DMS79 (cell line): ENCODE results near the gene NEB.
"Not testable (repeated sequence)": the region's sequence is repeated elsewhere in the genome, so short reads cannot be mapped to it uniquely, and the experiment has no call there.

Experiments
- DNase-seq: peaks from one replicate; lab custom pipeline; 2025; lab: John Stamatoyannopoulos, UW

NEB gene

DNA sequence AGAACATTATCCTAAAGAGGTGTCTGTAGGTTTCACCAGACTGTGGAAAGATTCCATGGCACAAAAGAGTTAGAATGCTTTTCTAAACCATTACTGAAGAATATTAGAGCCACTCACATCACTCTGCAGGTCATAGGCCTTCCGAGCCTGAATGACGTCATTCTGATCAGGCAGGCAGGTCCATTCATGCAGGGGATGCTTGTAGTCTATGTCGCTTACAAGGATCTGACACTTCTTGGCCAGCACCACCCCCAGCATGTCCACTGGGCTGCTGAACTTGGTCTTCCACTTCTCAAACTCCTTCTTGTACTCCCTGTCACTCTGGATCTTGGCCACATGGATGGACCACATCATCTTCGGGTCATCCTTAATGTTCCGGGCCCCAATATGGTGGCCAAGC is 120.1 kb downstream of the NEB start:
- no peak for DNase-seq

- DNase-seq, result no peak
Measured at GRCh38 chr2:151611351-151611750, 122.9 kb downstream of the NEB start.

DNA sequence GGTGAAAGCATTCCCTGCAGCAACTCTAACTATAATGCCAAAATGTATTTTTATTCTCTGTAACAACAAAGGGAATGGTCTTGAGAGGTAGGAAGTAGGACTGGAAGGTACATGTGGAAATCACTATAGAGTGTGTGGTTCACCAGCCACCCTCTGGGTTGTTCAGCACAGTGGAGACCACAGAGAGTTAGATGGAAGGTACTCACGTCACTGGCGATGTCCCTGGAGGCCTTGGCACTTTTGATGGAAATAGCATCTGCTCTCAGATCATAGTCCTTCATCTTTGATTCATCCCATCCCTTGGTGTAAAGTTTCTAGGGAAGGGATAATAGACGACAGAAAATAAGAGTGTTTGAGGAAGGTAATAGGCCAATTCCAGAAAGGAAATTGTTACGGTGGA is 124.0 kb downstream of the NEB start:
- DNase-seq, result no peak

GRCh38 chr2:151609705-151610104 is 124.6 kb downstream of the NEB start:
- DNase-seq, result no peak

DNA sequence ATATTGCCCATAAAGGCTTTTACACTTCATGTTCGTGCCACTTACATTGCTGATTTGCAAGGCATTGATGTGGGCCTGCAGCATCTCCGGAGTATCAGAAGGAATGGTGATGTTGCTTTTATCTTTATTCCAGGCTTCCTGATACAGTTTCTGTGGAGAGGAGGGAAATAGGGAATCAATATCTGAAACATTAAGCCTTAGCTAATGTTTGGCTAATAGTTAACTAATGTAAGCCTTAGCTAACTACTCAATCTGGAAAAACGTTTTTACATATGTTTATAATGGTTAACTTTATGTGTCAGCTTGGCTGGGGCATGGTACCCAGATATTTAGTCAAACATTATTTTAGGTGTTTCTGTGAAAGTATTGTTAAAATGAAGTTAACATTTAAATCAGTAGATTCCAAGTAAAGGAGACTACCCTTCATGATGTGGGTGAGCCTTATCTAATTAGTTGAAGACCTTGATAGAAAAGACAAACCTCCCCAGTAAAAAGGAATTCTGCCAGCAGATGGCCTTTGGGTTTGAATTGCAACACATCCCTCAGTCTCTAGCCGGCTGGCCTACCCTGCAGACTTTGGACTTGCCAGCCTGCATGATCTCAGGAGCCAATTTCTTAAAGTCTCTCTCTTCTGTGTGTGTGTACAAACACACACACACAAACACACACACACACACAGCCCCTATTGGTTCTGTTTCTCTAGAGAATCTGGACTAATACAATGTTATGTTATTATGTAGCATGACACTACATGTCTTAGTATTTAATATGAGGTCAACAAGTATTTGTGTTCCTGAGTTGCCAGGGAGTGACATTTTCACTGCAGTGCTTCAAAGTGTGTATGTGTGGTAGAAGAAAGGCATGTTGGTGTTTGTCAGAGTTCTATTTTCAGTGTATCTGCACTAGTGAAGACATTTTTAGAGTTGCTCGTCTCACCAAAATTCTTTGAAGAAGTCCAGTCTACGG is 126.5 kb downstream of the NEB start:
- not testable (repeated sequence) for DNase-seq

GRCh38 chr2:151603530-151603929 is 130.7 kb downstream of the NEB start:
- DNase-seq, result not testable (repeated sequence)

- not testable (repeated sequence) for DNase-seq
Measured at GRCh38 chr2:151602402-151602801, 131.9 kb downstream of the NEB start.

DNA sequence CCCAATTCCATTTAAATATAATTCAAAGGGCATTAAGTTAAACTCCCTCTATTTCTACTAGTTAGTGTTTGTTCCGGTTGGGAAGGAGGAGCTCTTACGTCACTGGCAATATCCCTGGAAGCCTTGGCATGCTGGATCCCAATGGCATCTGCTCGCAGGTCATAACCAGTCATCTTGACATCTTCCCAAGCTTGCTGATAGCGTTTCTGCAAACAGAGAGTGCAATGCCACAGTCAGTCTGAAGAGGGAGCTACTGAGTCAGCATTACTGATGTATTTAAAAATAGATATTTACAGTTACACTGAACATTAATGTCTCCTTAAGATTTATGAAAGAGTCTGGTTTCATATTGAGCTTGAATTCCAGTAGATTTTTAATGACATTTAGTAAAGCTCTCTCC is 132.5 kb downstream of the NEB start:
- DNase-seq, result not testable (repeated sequence)

GRCh38 chr2:151596903-151597608 is 137.2 kb downstream of the NEB start:
- not testable (repeated sequence) for DNase-seq

DNA sequence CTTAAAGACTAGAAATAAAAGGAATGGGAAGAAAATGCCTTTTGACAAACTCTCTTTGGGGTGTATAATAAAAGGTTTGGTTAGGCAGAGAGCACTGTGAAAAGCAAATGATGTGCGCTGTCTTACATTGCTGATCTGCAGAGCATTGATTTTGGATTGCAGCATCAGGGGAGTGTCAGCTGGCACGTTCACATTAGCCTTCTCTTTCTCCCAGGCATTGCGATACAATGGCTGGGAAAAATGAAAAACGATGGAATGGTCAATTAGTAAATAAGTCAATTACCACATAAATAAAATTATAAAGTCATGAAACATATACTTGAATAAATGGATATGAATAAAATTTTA is 142.4 kb downstream of the NEB start:
- DNase-seq, result not testable (repeated sequence)

GRCh38 chr2:151591250-151591907 is 142.9 kb downstream of the NEB start:
- not testable (repeated sequence) for DNase-seq

- not testable (repeated sequence) for DNase-seq
Measured at GRCh38 chr2:151581300-151581699, 153.0 kb downstream of the NEB start.

DNA sequence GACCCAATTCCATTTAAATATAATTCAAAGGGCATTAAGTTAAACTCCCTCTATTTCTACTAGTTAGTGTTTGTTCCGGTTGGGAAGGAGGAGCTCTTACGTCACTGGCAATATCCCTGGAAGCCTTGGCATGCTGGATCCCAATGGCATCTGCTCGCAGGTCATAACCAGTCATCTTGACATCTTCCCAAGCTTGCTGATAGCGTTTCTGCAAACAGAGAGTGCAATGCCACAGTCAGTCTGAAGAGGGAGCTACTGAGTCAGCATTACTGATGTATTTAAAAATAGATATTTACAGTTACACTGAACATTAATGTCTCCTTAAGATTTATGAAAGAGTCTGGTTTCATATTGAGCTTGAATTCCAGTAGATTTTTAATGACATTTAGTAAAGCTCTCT is 153.6 kb downstream of the NEB start:
- DNase-seq, result not testable (repeated sequence)

DNA sequence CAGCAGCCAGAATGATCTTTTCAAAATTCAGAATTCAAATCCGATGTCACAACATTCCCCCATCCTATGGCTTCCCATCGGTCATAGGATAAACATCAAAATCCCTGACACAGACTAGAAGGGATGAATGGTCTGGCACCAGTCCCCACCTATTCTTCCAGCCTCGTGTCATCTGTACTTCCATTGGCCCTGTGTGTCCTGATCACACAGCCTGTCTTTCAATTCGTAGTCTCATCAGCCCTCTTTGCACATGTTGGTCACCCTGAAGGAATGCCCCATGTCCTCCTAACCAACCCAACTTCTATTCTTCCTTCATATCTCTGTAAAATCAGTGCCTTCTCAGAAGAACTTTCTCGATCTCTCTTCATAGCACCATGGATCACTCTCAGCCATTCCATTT is 157.2 kb downstream of the NEB start:
- no peak for DNase-seq

GRCh38 chr2:151576080-151576479 is 158.2 kb downstream of the NEB start:
- peak; percentile 95 for DNase-seq

GRCh38 chr2:151575338-151575737 is 158.9 kb downstream of the NEB start:
- no peak for DNase-seq

DNA sequence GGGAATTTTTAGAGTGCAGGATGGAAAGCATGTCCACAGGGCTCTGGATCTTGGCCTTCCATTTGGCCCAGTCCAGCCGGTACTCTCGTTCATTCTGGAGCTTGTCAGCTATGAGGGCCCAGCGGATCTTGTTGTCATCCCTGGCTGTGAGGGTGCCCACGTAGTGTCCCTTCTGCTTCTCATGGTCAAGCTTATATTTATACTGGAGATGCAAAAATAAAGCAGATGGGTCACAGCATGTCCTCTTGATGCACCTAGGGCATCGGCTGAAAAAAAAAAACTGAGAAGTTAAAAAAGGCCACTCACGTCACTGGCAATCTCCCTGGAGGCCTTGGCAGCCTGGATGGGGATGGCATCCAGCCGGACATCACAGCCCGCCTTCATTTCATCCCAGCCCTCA is 164.1 kb downstream of the NEB start:
- DNase-seq, result no peak

DNA sequence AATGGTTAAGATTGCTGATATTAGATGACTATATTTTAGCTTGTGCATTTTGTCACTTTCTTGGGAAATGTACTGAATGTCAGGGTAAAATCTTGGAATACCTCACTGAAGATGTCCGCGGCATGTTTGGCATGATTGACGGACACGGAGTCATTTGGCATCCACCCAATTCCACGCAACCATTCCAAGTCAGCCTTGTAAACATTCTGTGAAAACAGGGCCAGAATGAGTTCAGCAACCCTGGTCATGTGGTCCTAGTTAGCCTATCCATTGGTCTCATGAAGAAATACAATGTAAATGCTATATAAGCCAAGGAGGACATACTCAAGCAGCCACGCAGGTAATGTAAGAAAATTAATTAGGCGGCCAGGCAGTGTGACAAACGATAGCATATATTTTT is 165.1 kb downstream of the NEB start:
- no peak for DNase-seq

- DNase-seq, result no peak
Measured at GRCh38 chr2:151568501-151568900, 165.8 kb downstream of the NEB start.

DNA sequence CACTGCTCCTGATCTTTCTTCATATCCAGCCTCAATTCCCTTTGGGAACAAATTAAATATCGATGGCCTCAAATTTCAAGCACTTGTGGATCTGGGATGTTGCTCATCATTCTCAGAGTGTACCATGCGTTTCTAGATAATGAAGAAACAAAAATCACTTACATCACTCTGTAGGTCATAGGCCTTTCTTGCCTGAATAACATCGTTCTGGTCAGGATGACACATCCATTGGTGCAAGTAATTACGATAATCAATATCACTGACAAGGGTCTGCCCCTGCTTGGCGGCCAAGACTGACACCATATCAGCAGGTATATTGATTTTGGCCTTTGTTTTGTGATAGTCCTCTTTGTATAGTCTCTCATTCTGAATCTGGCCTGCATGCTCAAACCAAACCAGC is 167.3 kb downstream of the NEB start:
- DNase-seq, result no peak

DNA sequence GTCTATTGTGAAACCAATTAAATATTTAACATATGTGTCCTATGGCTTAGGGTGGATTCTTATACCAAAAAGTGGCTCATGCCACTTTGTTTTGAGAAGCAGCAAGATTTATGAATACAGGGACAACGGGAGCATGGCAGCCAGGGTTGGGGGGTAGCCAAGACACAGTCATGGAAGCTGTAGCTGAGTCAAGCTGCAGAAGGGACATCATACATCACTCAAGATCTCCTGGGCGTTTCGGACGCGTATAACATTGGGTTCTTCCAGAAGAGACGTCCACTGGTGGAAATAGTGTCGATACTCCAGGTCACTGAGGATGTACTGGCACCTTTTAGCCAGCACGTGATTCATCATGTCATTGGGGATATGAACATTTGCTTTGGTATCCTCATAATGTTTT is 171.9 kb downstream of the NEB start:
- no peak for DNase-seq

DNA sequence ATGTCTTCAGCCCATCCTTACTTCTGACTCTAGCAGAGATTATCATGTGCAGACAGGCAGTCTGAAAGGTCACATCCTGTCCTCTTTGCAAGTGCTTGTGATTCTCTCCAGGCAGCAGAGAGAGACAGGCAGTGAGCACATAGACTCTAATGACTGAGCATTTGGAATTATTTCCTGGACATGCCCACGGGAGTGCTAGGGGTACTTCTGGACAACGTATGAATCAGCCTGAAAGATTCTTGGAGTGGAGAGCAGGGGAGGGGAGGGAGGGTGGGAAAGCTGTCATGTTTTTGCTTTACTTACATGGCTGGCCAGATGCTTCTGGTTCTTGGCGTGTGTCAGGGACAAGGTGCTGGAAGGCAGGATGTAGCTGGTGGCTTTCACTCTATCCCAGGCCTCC is 174.0 kb downstream of the NEB start:
- no peak for DNase-seq

DNA sequence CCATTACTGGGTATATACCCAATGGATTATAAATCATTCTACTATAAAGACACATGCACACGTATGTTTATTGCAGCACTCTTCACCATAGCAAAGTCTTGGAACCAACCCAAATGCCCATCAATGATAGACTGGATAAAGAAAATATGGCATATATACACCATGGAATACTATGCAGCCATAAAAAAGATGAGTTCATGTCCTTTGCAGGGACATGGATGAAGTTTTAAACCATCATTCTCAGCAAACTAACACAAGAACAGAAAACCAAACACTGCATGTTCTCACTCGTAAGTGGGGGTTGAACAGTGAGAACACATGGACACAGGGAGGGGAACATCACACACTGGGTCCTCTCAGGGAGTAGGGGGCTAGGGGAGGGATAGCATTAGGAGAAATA is 174.8 kb downstream of the NEB start:
- not testable (repeated sequence) for DNase-seq
